Activated CD8-positive, alpha-beta T cell treated with anti-CD3 and anti-CD28 coated beads for 36 hours (primary cell): ENCODE measurements around the gene HSD11B1. TPM values are rescaled to one million over a fixed set of nuclear protein-coding genes. Genes with fewer than 3 reads are reported as not detected.

ENCODE experiments used
- ATAC-seq: fragments of 200-7000 bp; cut with Tn5 transposase; one replicate; pipeline ENCODE4 v1.10.0; 2021; ENCODE audit warnings: mild to moderate bottlenecking, moderate library complexity
- CTCF ChIA-PET: fragments of 350-600 bp; sonication (Branson Sonifier 250); formaldehyde crosslinking; loops from one replicate; lab custom pipeline; 2021; ENCODE audit warnings: antibody characterized with exemption; lab: Charles Lee
- POLR2A ChIA-PET: fragments of 350-600 bp; sonication (Branson Sonifier 250); formaldehyde crosslinking; loops from one replicate; lab custom pipeline; 2021; ENCODE audit warnings: antibody characterized with exemption; lab: Charles Lee
- DNase-seq: peaks from one replicate; pipeline ENCODE4 v3.0.0-alpha.2; 2020
- H3K27ac Mint-ChIP-seq: one replicate; pipeline ENCODE4 v1.8.0; 2021; ENCODE audit warnings: mild to moderate bottlenecking, mixed read lengths
- H3K27me3 Mint-ChIP-seq: one replicate; pipeline ENCODE4 v1.8.0; 2021; ENCODE audit warnings: mixed read lengths
- H3K36me3 Mint-ChIP-seq: one replicate; pipeline ENCODE4 v1.8.0; 2021; ENCODE audit warnings: low read depth, mixed read lengths
- H3K4me1 Mint-ChIP-seq: one replicate; pipeline ENCODE4 v1.8.0; 2021; ENCODE audit warnings: low read depth, mixed read lengths
- H3K4me3 Mint-ChIP-seq: one replicate; pipeline ENCODE4 v1.8.0; 2021; ENCODE audit warnings: mild to moderate bottlenecking, moderate library complexity, mixed read lengths
- H3K9me3 Mint-ChIP-seq: one replicate; pipeline ENCODE4 v1.8.0; 2021; ENCODE audit warnings: mixed read lengths
- CTCF ChIP-seq: fragments of 200-600 bp; IDR thresholded peaks from one replicate; pipeline ENCODE4 v1.8.0; 2022; ENCODE audit warnings: antibody characterized with exemption, mild to moderate bottlenecking
- intact Hi-C: fragments of 100-400 bp; cut with micrococcal nuclease; formaldehyde crosslinking; loops from one replicate; pipeline ENCODE4 v1.10.0; 2022
- total RNA-seq, 2 experiments: library from RNA; stranded (reverse); gene quantifications; one replicate each; pipeline ENCODE4 v1.2.3, GENCODE V29; 2021

HSD11B1 gene
- total RNA-seq, 2 experiments from 2014 or later, result 0.47 to 0.59 TPM

GRCh38 chr1:209675565-209676154, 29.0 kb upstream of the HSD11B1 start:
- DNase-seq, result peak; percentile 11
- Mint-ChIP-seq H3K27ac (no peak overlapping the region), H3K4me1 (peaks cover 37% of the 10 kb centered on the region), H3K36me3 (peaks cover 2% of the 10 kb centered on the region), H3K4me3 (peak overlapping the region; percentile 69), H3K9me3 (no peaks in the 10 kb centered on the region), H3K27me3 (peaks cover 55% of the 10 kb centered on the region)
- intact Hi-C loops, result no loop called here
- ChIA-PET POLR2A (interaction anchor here (0.5 to 3.1 kb wide), 6 partner anchors 11 to 95 kb away, joined by 3 to 8 read pairs (median 3); partner anchors contain the start of genes LAMB3 and TRAF3IP3), CTCF (interaction anchor here (1.4 to 2.3 kb wide), 4 partner anchors 9 to 106 kb away, joined by 3 to 8 read pairs (median 4); no protein-coding TSS in a partner anchor)
- no peak for TF ChIP-seq CTCF
- no peak for ATAC-seq

GRCh38 chr1:209678981-209679539, 25.6 kb upstream of the HSD11B1 start:
- Mint-ChIP-seq H3K27ac (no peak overlapping the region), H3K27me3 (peaks cover 57% of the 10 kb centered on the region), H3K9me3 (no peaks in the 10 kb centered on the region), H3K4me3 (no peak overlapping the region), H3K36me3 (peaks cover 2% of the 10 kb centered on the region), H3K4me1 (peaks cover 14% of the 10 kb centered on the region)
- ATAC-seq (no peak), DNase-seq (no peak)
- intact Hi-C loops, result no loop called here
- ChIA-PET CTCF (interaction anchor here (0.9 kb wide), 1 partner anchor 69 kb away, joined by 3 read pairs; no protein-coding TSS in a partner anchor), POLR2A (interaction anchor here (1.2 kb wide), 1 partner anchor 21 kb away, joined by 3 read pairs; no protein-coding TSS in a partner anchor)
- TF ChIP-seq CTCF, result no peak

- TF ChIP-seq CTCF, result no peak
- H3K4me3 Mint-ChIP-seq, result no peak overlapping the region
- intact Hi-C loops, result no loop called here
- ChIA-PET POLR2A (interaction anchor here (0.6 kb wide), 1 partner anchor 94 kb away, joined by 3 read pairs; no protein-coding TSS in a partner anchor), CTCF (interaction anchor here (0.7 to 1.7 kb wide), 4 partner anchors 12 to 119 kb away, joined by 3 to 8 read pairs (median 4); no protein-coding TSS in a partner anchor)
- peaks cover 11% of the 10 kb centered on the region for H3K27me3 Mint-ChIP-seq
- no peak overlapping the region for H3K27ac Mint-ChIP-seq
- H3K4me1 Mint-ChIP-seq, result peaks cover 18% of the 10 kb centered on the region
- no peaks in the 10 kb centered on the region for H3K36me3 Mint-ChIP-seq
- DNase-seq (peak; percentile 31), ATAC-seq (peak; percentile 49)
- no peaks in the 10 kb centered on the region for H3K9me3 Mint-ChIP-seq
These were observed 18.8 kb upstream of the HSD11B1 start for GRCh38 chr1:209685821-209686220.

- DNase-seq, result no peak
- intact Hi-C loops, result no loop called here
- H3K9me3 Mint-ChIP-seq, result no peaks in the 10 kb centered on the region
- no peaks in the 10 kb centered on the region for H3K36me3 Mint-ChIP-seq
- ATAC-seq, result no peak
- H3K27ac Mint-ChIP-seq, result no peak overlapping the region
- no peak for TF ChIP-seq CTCF
- H3K4me1 Mint-ChIP-seq, result peaks cover 18% of the 10 kb centered on the region
- ChIA-PET CTCF (interaction anchor here (0.8 to 2.5 kb wide), 6 partner anchors 13 to 109 kb away, joined by 3 to 8 read pairs (median 6); no protein-coding TSS in a partner anchor), POLR2A (interaction anchor here (0.6 kb wide), 1 partner anchor 95 kb away, joined by 3 read pairs; no protein-coding TSS in a partner anchor)
- H3K27me3 Mint-ChIP-seq, result peaks cover 7% of the 10 kb centered on the region
- no peak overlapping the region for H3K4me3 Mint-ChIP-seq
These were observed 18.3 kb upstream of the HSD11B1 start for GRCh38 chr1:209686322-209686721.
